GM18520 (cell line): ENCODE results near the gene PLA2G4E.

Experiments used
- ATAC-seq: cut with Tn5 transposase; IDR thresholded peaks from one replicate; pipeline ENCODE4 v1.9.1; 2021; ENCODE audit not compliant: unreplicated experiment

Gene PLA2G4E

GRCh38 chr15:42024303-42024702 lies 3.5 kb upstream of the PLA2G4E start:
- ATAC-seq = no peak

DNA sequence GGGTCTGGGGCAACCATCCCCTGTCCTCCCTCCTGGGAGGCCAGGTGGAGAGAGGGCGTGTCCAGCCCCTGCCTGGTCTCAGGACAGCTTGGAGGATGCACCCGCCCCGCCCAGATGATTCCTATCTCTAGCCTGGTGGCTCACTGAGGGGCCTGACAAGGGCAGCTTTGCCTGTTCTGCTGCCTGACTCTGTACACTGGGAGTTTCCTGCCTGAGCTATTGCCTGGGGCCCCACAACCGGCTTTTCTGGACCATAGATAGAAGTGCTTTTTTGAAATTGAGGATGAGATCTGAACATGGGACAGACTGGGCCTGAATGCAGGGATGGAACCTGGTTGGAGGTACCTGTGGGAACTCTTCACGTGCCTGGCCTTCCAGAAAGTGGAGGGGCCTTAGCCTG lies 751 bp upstream of the PLA2G4E start:
- no peak for ATAC-seq

DNA sequence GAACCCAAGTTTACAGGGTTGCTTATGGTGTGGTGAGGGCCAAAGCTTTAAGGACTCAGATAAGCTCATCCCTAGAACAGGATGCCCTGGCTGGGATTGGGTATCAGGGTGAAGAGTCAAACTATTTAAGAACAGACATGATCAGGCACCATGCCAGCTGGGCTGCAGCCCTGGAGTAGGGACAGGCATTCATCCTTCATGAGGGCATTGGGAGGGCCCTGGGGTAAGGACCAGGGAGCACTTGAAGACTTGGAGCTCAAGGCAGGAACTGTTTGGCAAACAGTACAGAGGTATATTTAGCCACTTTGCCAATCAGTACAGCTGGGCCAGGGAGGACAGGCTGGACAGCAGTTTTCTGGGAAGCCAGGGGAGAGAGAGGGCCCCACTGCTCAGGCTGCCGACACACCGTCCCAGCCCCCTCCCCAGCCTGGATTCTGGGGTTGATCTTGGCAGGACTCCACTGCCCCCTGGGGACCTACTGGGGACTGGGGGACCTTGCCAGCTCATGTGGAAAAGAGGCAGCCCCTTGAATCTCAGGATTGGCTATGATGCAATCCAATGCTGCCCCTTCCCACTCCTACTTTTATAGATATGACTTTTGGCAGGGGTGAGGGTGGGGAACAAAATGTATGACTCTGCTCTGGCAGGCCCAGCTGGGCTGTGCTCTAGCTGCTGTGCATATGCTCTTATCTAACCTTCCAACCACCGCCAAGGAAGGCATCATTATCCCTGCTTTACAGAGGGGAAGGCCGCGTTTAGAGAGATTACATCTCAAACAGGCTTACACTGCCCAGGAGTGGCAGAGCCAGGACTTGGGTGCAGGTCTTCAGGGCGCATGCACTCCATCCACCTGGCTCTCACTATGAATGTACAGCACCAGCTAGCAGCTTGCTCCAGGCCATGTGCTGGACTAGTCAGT lies 2.3 kb downstream of the PLA2G4E start:
- ATAC-seq = no peak

- ATAC-seq = no peak
Observed at GRCh38 chr15:42016971-42017370, 3.9 kb downstream of the PLA2G4E start.

DNA sequence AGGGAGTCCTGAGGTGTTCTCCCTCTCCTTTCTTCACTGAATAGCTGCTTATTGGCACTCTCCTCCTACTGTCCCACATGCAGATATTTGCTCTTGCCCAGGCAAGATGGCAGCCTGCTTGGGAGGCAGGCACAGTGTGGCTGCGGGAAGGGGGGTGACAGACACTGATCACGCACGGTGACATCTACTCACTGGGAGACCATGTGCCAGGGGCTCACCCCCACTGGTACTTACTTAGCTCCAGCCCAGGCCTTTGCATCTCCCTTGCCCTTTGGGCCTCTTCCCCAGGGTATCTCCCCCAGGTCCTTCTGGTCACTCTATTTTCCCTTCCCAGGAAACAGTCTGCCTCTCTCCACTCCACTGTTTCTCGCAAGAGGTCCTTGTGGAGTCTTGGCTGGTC lies 6.4 kb downstream of the PLA2G4E start:
- ATAC-seq = no peak

DNA sequence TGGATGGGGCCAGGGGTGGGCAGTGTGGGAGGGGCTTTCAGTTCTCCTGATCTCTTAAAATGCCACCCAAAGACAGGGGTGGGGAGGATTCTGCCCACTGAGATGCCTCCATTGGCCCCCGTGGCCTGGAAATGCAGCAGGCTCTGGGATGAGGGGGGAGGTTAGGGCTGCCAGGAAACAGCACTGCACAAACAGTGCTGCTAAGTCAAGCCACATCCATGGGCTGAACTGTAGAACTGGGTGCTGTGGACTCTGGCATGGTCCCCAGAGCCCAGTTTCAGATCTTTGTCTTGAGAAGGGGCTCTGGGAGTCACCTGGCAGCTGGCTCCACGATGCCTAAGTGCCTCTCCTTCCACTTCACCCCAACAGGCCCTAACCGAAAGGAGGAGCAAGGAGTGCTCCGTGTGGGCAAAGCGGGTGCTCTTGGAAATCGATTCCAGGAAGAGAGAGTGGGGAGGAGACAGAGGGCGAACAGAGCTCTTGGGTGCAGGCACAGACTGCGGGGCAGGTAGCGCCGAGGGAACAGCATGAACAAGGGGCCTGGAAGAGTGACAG lies 7.8 kb downstream of the PLA2G4E start:
- no peak for ATAC-seq

DNA sequence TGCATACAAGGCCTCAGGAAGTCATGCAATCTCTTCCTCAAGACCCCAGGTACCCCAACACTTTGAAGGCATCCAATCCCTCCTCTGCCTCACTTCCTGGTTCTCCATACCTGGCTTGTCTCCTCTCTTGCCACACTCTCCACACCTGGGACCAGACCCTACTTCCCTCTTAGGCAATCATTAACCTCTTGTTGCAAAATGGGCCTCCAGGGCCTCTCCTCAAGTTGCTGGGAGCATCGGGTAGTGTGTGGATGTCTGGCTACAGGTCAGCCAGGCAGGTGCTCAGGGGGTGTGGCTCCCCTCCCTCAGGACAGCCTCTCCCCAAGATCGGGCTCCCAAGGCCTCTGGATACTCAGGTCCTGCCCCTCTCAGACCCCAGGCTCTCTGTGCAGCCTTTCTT lies 8.6 kb downstream of the PLA2G4E start:
- ATAC-seq = no peak

- no peak for ATAC-seq
Observed at GRCh38 chr15:42011074-42011473, 9.8 kb downstream of the PLA2G4E start.

DNA sequence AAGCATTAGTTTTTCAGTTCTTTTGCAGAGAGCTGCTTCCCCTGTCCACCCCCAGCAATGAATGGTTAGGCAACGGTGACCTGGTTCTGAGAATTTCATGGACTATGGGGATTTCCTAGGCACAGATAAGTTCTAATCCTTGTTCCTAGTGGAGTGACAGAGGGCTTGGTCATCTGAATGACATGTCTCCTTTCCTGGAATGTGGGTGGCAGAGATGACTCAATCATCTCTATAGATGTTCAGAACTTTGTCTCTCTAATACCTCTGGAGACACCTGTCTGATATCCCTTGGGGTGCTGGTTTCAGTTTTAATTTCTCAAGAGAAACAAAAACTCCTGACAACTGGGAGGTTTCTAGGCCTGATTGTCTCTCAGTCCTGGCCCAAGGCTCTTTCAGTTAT lies 10.4 kb downstream of the PLA2G4E start:
- no peak for ATAC-seq

DNA sequence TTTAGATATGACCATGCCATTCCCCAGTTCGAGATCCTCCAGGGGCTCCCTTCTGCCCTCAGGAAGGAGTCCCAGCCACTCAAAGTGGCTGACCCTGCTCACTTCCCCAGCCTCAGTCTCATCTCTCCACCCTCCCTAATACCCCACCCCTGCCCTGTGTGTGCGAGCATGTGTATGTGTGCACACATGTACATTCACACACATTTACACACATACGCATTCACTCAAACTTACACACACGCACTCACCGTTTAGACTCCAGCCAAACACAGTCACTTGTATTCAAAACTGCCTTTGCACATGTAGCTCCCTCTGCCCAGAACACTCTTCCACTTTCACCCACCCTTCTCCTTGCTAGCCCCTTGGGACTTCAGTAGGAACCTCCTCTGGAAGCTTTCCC lies 11.4 kb downstream of the PLA2G4E start:
- no peak for ATAC-seq

GRCh38 chr15:42009022-42009421 lies 11.8 kb downstream of the PLA2G4E start:
- no peak for ATAC-seq

GRCh38 chr15:42007386-42007785 lies 13.5 kb downstream of the PLA2G4E start:
- no peak for ATAC-seq

DNA sequence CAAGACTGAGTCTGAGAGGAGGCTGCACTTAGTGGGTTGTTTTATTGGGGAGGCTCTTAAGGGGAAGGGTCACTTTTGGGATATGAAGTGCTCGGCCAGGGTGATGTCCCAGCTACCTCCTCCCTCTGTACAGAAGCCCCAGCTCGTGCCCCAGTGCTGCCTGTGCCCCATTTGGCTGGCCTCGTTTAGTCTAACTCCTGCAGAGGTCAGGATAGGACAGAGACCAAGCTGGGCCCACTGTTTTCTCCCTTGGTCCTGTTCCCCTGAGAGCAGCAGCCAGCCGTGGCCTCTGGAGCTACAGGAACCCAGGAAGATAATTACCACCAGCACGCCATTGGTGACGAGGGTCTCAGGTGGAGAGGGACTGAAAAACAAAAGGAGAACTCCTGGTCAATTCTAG lies 18.5 kb downstream of the PLA2G4E start:
- no peak for ATAC-seq

DNA sequence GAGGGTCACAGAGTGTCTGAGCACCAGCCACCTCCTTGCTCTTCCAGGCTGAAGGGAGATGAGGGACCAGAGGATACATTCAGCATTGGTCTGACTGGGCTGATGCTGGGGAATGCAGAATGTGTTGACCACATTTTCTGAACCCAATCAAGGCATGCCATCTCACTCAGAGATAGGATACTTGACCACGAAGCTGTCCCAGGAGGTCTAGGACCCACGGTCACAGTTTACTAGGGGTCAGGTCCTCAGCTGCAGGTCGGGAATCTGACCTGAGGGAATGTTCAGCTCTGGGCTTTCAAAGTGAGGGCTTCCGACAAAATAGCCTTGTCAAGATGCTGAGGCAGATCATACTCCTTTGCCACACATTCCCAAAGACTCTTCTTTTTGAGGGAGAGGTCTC lies 19.6 kb downstream of the PLA2G4E start:
- ATAC-seq = no peak

DNA sequence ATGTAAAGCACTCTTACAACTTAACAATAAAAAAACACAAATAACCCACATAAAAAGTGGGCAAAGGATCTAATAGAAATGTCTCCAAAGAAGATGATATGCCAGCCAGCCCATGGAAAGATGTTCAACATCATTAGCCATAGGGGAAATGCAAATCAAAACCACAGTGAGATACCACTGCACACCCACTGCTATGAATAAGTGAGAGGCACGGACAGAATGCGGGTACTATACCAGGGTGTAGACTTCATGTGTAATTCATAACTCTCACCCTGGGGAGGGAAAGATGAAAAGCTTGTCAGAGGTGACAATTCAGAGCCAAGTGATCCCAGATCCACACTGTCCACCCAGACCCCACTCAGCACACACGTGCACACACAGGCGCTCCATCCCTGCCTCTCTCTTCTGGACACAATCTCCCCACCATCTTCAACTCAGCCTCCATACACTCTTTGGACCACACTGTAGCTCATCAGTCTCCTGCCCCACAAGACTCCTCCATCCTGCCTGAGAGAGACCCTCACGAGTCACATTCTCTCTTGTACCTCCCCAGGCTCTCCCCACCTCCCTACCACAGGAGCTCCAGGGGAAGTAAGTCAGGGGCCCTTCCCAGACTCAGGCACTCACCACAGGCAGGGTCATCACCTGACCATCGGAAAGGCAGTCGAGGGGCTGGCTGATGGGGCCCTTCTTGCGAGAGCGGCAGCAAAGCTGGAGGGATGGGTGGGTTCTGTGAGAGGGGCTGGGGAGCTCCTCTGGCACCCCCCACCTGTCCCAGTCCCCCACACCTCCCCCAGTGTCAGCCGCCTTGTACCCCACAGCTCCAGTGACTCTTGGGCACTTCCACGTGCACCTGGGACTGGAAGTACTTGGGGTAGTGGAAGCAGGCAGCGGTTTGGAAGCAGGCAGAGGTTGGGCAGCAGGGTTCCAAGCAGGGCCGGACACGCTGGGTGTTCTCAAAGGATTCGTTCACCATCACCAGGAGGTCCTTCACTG lies 21.3 kb downstream of the PLA2G4E start:
- no peak for ATAC-seq

DNA sequence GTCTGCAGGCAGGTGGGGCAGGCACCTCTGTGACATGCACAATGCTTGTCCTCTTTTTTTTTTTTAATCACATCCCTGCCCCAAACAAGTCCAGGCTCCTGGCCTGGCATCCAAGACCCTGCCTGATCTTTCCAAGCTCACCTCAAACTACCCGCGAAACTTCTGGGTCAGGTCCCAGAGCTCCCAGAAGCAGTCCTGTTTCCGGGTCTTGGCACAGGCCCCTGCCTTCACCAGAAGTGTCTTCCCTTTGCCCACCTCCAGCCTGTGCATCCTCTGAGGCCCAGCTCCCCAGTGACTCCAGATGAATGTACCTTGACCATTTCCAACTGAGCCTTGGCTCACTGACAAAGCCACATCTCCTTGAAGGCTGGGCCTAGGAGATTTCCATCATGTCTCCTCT lies 23.0 kb downstream of the PLA2G4E start:
- ATAC-seq = no peak

GRCh38 chr15:41996921-41997592 lies 23.8 kb downstream of the PLA2G4E start:
- no peak for ATAC-seq

DNA sequence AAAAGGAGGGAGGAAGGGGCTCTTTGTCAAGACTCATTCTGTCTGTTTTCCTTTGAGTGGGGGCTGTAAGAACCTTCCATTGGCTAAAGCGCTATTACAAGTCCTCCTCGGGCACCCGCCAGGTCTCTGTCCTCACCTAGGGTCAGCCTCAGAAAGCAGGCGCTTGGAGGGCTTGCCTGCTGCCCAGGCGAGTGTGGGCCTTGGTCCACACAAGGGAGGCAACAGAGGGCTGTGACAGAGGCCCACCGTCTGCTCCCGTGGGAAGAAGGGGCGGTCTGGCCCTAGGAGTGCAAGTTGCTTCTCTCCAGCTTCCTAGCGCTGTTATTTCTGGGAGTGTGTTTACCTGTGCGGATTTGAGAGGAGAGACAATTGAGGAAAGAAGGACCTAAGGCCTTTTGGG lies 24.5 kb downstream of the PLA2G4E start:
- no peak for ATAC-seq

DNA sequence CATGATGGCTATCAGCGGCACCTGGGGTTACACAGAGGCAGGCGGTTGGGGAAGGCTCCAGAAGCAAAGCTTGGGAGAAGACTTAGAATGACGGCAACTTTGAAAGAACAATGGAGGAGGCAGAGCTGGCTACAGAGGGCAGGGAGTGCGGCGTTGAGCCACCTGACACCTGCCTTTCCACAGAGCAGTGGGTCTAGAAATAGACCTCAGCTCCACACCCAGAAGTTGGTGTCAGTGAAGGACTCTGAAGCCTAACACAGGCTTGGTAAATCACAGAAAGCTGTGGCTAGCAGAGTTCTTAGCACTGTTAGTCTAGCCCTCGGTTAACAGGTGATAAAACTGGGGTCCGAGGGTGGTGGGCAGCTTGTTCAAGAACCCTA lies 25.4 kb downstream of the PLA2G4E start:
- no peak for ATAC-seq

DNA sequence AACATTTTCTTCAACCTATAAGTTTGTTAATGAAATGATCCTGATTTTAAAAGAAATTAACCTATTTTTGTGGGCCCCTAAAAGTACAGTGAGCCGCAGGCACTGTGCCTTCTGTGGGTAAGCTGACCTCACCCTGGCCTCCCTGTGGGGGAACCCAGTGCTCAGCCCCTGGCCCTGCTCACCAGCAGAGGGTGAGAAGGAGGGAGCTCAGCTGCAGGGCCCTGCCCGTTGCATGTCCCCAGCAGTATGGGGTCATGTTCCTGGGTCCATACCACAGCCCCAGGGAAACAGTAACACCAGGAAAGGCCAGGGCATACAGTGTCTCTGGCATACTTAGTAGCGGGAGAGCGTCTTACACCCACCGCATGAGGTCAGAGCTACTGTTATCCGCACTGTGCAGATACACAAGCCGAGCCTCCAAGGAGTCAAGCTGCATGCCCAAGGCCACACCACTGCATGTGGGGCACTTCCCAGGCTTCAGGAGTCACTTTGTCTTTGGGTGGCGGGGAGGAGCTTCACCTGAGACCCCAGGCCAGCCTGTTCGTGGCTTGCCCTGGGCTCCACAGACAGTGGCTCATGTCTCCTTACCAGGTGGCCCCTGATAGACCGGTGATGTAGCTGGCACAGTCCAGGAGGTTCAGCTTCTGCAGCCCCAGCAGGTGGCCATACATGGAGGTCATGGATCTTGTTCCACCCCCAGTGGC lies 25.9 kb downstream of the PLA2G4E start:
- no peak for ATAC-seq
